OCI-LY1 (cell line): ENCODE data around the gene BTBD2.

ENCODE experiments used
- H2AFZ ChIP-seq: fragments of 200-600 bp; sonication (generic), shearing (Covaris generic); 2 replicates; pipeline ENCODE4 v1.6.0; 2014; ENCODE audit warnings: antibody characterized with exemption, mild to moderate bottlenecking, low read length
- H3F3A ChIP-seq: fragments of 200-600 bp; sonication (generic), shearing (Covaris generic); 2 replicates; pipeline ENCODE4 v1.6.0; 2014; ENCODE audit warnings: mild to moderate bottlenecking, antibody characterized with exemption, low read length, moderate library complexity; ENCODE audit not compliant: insufficient read depth
- H3K27ac ChIP-seq: fragments of 200-600 bp; sonication (generic); 2 replicates; pipeline ENCODE4 v1.5.1; 2014; ENCODE audit warnings: low read length, mixed run types, mild to moderate bottlenecking, low read depth; ENCODE audit not compliant: poor library complexity, severe bottlenecking
- H3K27me3 ChIP-seq: fragments of 200-600 bp; sonication (generic); 2 replicates; pipeline ENCODE4 v1.6.0; 2014; ENCODE audit warnings: antibody characterized with exemption, mild to moderate bottlenecking, low read length, moderate library complexity; ENCODE audit not compliant: insufficient read depth
- H3K36me3 ChIP-seq: fragments of 200-600 bp; sonication (generic); 2 replicates; pipeline ENCODE4 v1.6.1; 2014; ENCODE audit warnings: mild to moderate bottlenecking, antibody characterized with exemption, low read length, moderate library complexity, mixed read lengths; ENCODE audit not compliant: insufficient read depth
- H3K4me1 ChIP-seq: fragments of 200-600 bp; sonication (generic); 2 replicates; pipeline ENCODE4 v1.5.1; 2014; ENCODE audit warnings: mild to moderate bottlenecking, low read length, moderate library complexity; ENCODE audit not compliant: insufficient read depth, severe bottlenecking
- H3K4me2 ChIP-seq: fragments of 200-600 bp; sonication (generic), shearing (Covaris generic); 2 replicates; pipeline ENCODE4 v1.6.1; 2014; ENCODE audit warnings: low read length
- H3K4me3 ChIP-seq: fragments of 200-600 bp; sonication (generic); 2 replicates; pipeline ENCODE4 v1.5.1; 2014; ENCODE audit warnings: low read length, low read depth, mild to moderate bottlenecking, mixed read lengths; ENCODE audit not compliant: poor library complexity, severe bottlenecking
- H3K79me2 ChIP-seq: fragments of 200-600 bp; shearing (Covaris generic); 2 replicates; pipeline ENCODE4 v1.6.1; 2016; ENCODE audit warnings: mixed run types, low read length, mixed read lengths; ENCODE audit not compliant: insufficient read depth
- H3K9ac ChIP-seq: fragments of 200-600 bp; sonication (generic), shearing (Covaris generic); 2 replicates; pipeline ENCODE4 v1.6.1; 2014; ENCODE audit warnings: mild to moderate bottlenecking, low read length, mixed read lengths
- H3K9me2 ChIP-seq: fragments of 200-600 bp; sonication (generic), shearing (Covaris generic); 2 replicates; pipeline ENCODE4 v1.6.1; 2014; ENCODE audit warnings: low read depth, mild to moderate bottlenecking, low read length, mixed read lengths
- H3K9me3 ChIP-seq: fragments of 200-600 bp; shearing (Covaris generic); 2 replicates; pipeline ENCODE4 v1.6.1; 2014; ENCODE audit warnings: low read length, mixed read lengths
- H4K20me1 ChIP-seq: fragments of 200-600 bp; sonication (generic), shearing (Covaris generic); 2 replicates; pipeline ENCODE4 v1.6.0; 2016; ENCODE audit warnings: mild to moderate bottlenecking, low read length; ENCODE audit not compliant: insufficient read depth
- CTCF ChIP-seq: fragments of 200-600 bp; sonication (generic), shearing (Covaris generic); IDR thresholded peaks from 2 replicates; pipeline ENCODE4 v1.5.1; 2017; ENCODE audit warnings: mild to moderate bottlenecking, antibody characterized with exemption, low read length, moderate library complexity, mixed read lengths
- EZH2 ChIP-seq: fragments of 200-600 bp; sonication (generic), shearing (Covaris generic); IDR thresholded peaks from 2 replicates; pipeline ENCODE4 v1.8.0; 2017; ENCODE audit warnings: borderline replicate concordance, mixed run types, mild to moderate bottlenecking, antibody characterized with exemption, low read length, moderate library complexity, mixed read lengths

BTBD2 gene

GRCh38 chr19:2043251-2043641 is 27.7 kb upstream of the BTBD2 start:
- H2AFZ ChIP-seq: no peak overlapping the region
- H3K4me3 ChIP-seq: no peak overlapping the region
- peak overlapping the region; percentile 71; the same call in 1 of the 2 replicates for H3K4me2 ChIP-seq
- no peaks in the 10 kb centered on the region for H3K27me3 ChIP-seq
- no peaks in the 10 kb centered on the region for H3K9me3 ChIP-seq
- peaks cover 60% of the 10 kb centered on the region for H3K4me1 ChIP-seq
- no peaks in the 10 kb centered on the region for H3K79me2 ChIP-seq
- peaks cover 48% of the 10 kb centered on the region for H3K36me3 ChIP-seq
- H3F3A ChIP-seq: no peaks in the 10 kb centered on the region
- TF ChIP-seq EZH2 (no peak), CTCF (no peak)
- H3K9me2 ChIP-seq: no peaks in the 10 kb centered on the region
- no peak overlapping the region; the same call in 1 of the 2 replicates for H3K9ac ChIP-seq
- peak overlapping the region; percentile 95 for H3K27ac ChIP-seq
- no peaks in the 10 kb centered on the region for H4K20me1 ChIP-seq

- Histone ChIP-seq H3K79me2 (no peaks in the 10 kb centered on the region), H3K9ac (peak overlapping the region; percentile 83), H3K27me3 (no peaks in the 10 kb centered on the region), H3K27ac (peak overlapping the region; percentile 95), H3K4me2 (peak overlapping the region; percentile 71), H3K9me3 (no peaks in the 10 kb centered on the region), H4K20me1 (no peaks in the 10 kb centered on the region), H3F3A (0 out of 2 replicates have a peak, but pooled peaks cover 1% of the 10 kb centered on the region), H3K9me2 (no peaks in the 10 kb centered on the region), H3K4me3 (peak overlapping the region; percentile 59), H3K36me3 (peaks cover 51% of the 10 kb centered on the region), H3K4me1 (peaks cover 55% of the 10 kb centered on the region), H2AFZ (no peak overlapping the region)
- TF ChIP-seq CTCF: no peak
- TF ChIP-seq EZH2: no peak
Observed at GRCh38 chr19:2042485-2043250, 27.2 kb upstream of the BTBD2 start.

GRCh38 chr19:2041683-2042484 is 26.4 kb upstream of the BTBD2 start:
- Histone ChIP-seq H4K20me1 (no peaks in the 10 kb centered on the region), H3K36me3 (peaks cover 51% of the 10 kb centered on the region), H3K9me2 (no peaks in the 10 kb centered on the region), H3K4me3 (peak overlapping the region; percentile 77), H3K27me3 (no peaks in the 10 kb centered on the region), H3K79me2 (no peaks in the 10 kb centered on the region), H3K27ac (peak overlapping the region; percentile 95), H3K9ac (peak overlapping the region; percentile 94), H3K4me2 (peak overlapping the region; percentile 72), H3K9me3 (no peaks in the 10 kb centered on the region), H3F3A (0 out of 2 replicates have a peak, but pooled peaks cover 5% of the 10 kb centered on the region), H2AFZ (no peak overlapping the region), H3K4me1 (peaks cover 58% of the 10 kb centered on the region)
- TF ChIP-seq CTCF (no peak), EZH2 (no peak)
